HepG2 (cell line): ENCODE data around the gene PAQR6. TPM values are rescaled to one million over a fixed set of nuclear protein-coding genes. Genes with fewer than 3 reads are reported as not detected.

ENCODE experiments used
- ATAC-seq: fragments of 200-7000 bp; cut with Tn5 transposase; 3 replicates; pipeline ENCODE4 v1.9.1; 2020; ENCODE audit warnings: mild to moderate bottlenecking, moderate library complexity
- BruUV-seq: library from RNA; stranded (reverse); fragments of 400-500 nt; replicated peaks from 2 replicates; lab custom pipeline; 2021; lab: Mats Ljungman, UMichigan
- CTCF ChIA-PET: fragments of 300-600 bp; formaldehyde crosslinking; extraction: SDS; loops from one replicate; lab custom pipeline; 2021; ENCODE audit warnings: low total read pairs, inconsistent platforms, low intra/inter-chr PET ratio; lab: Yijun Ruan, JAX
- POLR2A ChIA-PET: fragments of 350-600 bp; sonication (Branson Sonifier 250); formaldehyde crosslinking; loops from one replicate; lab custom pipeline; 2020; ENCODE audit warnings: antibody characterized with exemption, inconsistent platforms; lab: Yijun Ruan, JAX
- DNase-seq: peaks from one replicate; pipeline ENCODE4 v3.0.0-alpha.2; 2015; ENCODE audit warnings: low spot score
- FAIRE-seq: peaks from 3 replicates; lab custom pipeline; 2011; peaks lifted over from hg19 to GRCh38; lab: Jason Lieb, UNC
- H2AFZ ChIP-seq: one replicate; pipeline ENCODE4 v1.6.1; 2011; ENCODE audit warnings: low read length, inconsistent platforms
- H3K27ac ChIP-seq: fragments of 300-600 bp; 3 replicates; pipeline ENCODE4 v1.8.0; 2011; ENCODE audit warnings: mixed run types, mild to moderate bottlenecking, mixed read lengths, low read length, inconsistent platforms; ENCODE audit not compliant: insufficient read depth; ENCODE audit errors: extremely low read length
- H3K27me3 ChIP-seq, 2 experiments: fragments of 200-600 bp in 1 of 2; 2 replicates in 1 of 2; 3 replicates in 1 of 2; pipeline versions ENCODE4 v1.6.0 to v1.8.0; 2011; ENCODE audit warnings: low read length in 2 of 2, mild to moderate bottlenecking in 2 of 2, moderate library complexity in 2 of 2, inconsistent platforms in 1 of 2; ENCODE audit not compliant: insufficient read depth in 2 of 2, control insufficient read depth in 1 of 2
- H3K36me3 ChIP-seq, 2 experiments: fragments of 200-600 bp in 1 of 2; replicated peaks in 1 of 2; 2 replicates in 1 of 2; 3 replicates in 1 of 2; pipeline versions ENCODE4 v1.5.1 to v1.8.0; 2011; ENCODE audit warnings: low read length in 2 of 2, inconsistent platforms in 1 of 2; ENCODE audit not compliant: insufficient read depth in 2 of 2, control insufficient read depth in 1 of 2
- H3K4me1 ChIP-seq: 2 replicates; pipeline ENCODE4 v1.5.1; 2012; ENCODE audit warnings: low read length, inconsistent platforms; ENCODE audit not compliant: insufficient read depth
- H3K4me2 ChIP-seq: 2 replicates; pipeline ENCODE4 v1.6.0; 2011; ENCODE audit warnings: low read depth, low read length, inconsistent platforms
- H3K4me3 ChIP-seq, 3 experiments: fragments of 200-600 bp in 1 of 3; sonication (generic), shearing (Covaris generic) in 1 of 3; replicated peaks in 1 of 3; 2 replicates each; pipeline ENCODE4 v1.5.1; 2011 to 2016; ENCODE audit warnings: low read length in 3 of 3, inconsistent platforms in 2 of 3, low read depth in 2 of 3, mild to moderate bottlenecking in 2 of 3, control low read depth in 1 of 3, mixed read lengths in 1 of 3; ENCODE audit not compliant: insufficient read depth in 1 of 3
- H3K79me2 ChIP-seq: one replicate; pipeline ENCODE4 v1.6.1; 2011; ENCODE audit warnings: low read length, inconsistent platforms; ENCODE audit not compliant: insufficient read depth
- H3K9ac ChIP-seq: 2 replicates; pipeline ENCODE4 v1.6.0; 2011; ENCODE audit warnings: mild to moderate bottlenecking, low read depth, low read length, inconsistent platforms; ENCODE audit not compliant: insufficient read depth
- H3K9me3 ChIP-seq: 2 replicates; pipeline ENCODE4 v1.5.1; 2012; ENCODE audit warnings: mild to moderate bottlenecking, low read length
- H4K20me1 ChIP-seq: 2 replicates; pipeline ENCODE4 v1.6.0; 2011; ENCODE audit warnings: inconsistent platforms, mild to moderate bottlenecking, low read length, moderate library complexity; ENCODE audit not compliant: insufficient read depth
- CHD4 ChIP-seq: fragments of 200-600 bp; sonication (generic); IDR thresholded peaks from 2 replicates; pipeline ENCODE4 v1.7.0; 2017; ENCODE audit warnings: mild to moderate bottlenecking, low read length, borderline replicate concordance
- GABPB1 ChIP-seq: IDR thresholded peaks from 2 replicates; pipeline ENCODE4 v1.6.1; 2016; ENCODE audit warnings: mild to moderate bottlenecking, missing genetic modification reagents, moderate library complexity, missing compliant biosample characterization
- KLF12 ChIP-seq: sonication (generic); formaldehyde crosslinking; IDR thresholded peaks from 2 replicates; pipeline ENCODE4 v1.4.0; 2020; ENCODE audit warnings: missing genetic modification reagents, borderline replicate concordance
- MEF2D ChIP-seq: sonication (generic); formaldehyde crosslinking; IDR thresholded peaks from 2 replicates; pipeline ENCODE4 v1.5.1; 2020; ENCODE audit warnings: mild to moderate bottlenecking, missing genetic modification reagents
- NKX3-1 ChIP-seq: sonication (generic); formaldehyde crosslinking; IDR thresholded peaks from 2 replicates; pipeline ENCODE4 v1.5.0; 2020; ENCODE audit warnings: missing genetic modification reagents
- PLRG1 ChIP-seq: fragments of 450-650 bp; conservative IDR thresholded peaks from 2 replicates; pipeline ENCODE4 v1.6.1; 2016
- TCF12 ChIP-seq, 2 experiments: fragments of 450-650 bp in 1 of 2; sonication (generic) in 1 of 2; formaldehyde crosslinking in 1 of 2; IDR thresholded peaks; 2 replicates each; pipeline versions ENCODE4 v1.6.1 to v1.8.0; 2017 to 2022; ENCODE audit warnings: antibody characterized with exemption in 1 of 2, mild to moderate bottlenecking in 1 of 2, missing genetic modification reagents in 1 of 2, moderate library complexity in 1 of 2
- ZBTB38 ChIP-seq: sonication (generic); formaldehyde crosslinking; IDR thresholded peaks from 2 replicates; pipeline ENCODE4 v1.5.1; 2020; ENCODE audit warnings: mild to moderate bottlenecking, missing genetic modification reagents
- ZMAT3 ChIP-seq: sonication (generic); formaldehyde crosslinking; conservative IDR thresholded peaks from 2 replicates; pipeline ENCODE4 v1.7.0; 2021; ENCODE audit warnings: missing genetic modification reagents
- ZNF333 ChIP-seq: sonication (generic); formaldehyde crosslinking; IDR thresholded peaks from 2 replicates; pipeline ENCODE4 v1.4.0; 2020; ENCODE audit warnings: mild to moderate bottlenecking, missing genetic modification reagents, borderline replicate concordance
- ZNF337 ChIP-seq: sonication (generic); formaldehyde crosslinking; IDR thresholded peaks from 2 replicates; pipeline ENCODE4 v1.5.1; 2020; ENCODE audit warnings: missing genetic modification reagents, low read depth, mild to moderate bottlenecking, borderline replicate concordance
- ZNF484 ChIP-seq: sonication (generic); formaldehyde crosslinking; IDR thresholded peaks from 2 replicates; pipeline ENCODE4 v1.5.1; 2020; ENCODE audit warnings: mild to moderate bottlenecking, low read depth, missing genetic modification reagents, borderline replicate concordance
- ZNF550 ChIP-seq: sonication (generic); formaldehyde crosslinking; IDR thresholded peaks from 2 replicates; pipeline ENCODE4 v1.4.0; 2020; ENCODE audit warnings: mild to moderate bottlenecking, missing genetic modification reagents, borderline replicate concordance
- ZNF891 ChIP-seq: sonication (generic); formaldehyde crosslinking; IDR thresholded peaks from 2 replicates; pipeline ENCODE4 v1.5.0; 2020; ENCODE audit warnings: mild to moderate bottlenecking, missing genetic modification reagents
- WGBS: methylation state at CpG from one replicate; pipeline ENCODE4 v1.1.6; 2017; ENCODE audit warnings: low lambda C conversion rate; 5-methylcytosine and 5-hydroxymethylcytosine counted together
- in situ Hi-C: cut with HindIII; loops from 2 replicates; pipeline ENCODE4 v1.10.0; 2017; ENCODE audit warnings: low pct_unique_long_range_greater_than_20kb; ENCODE audit not compliant: extremely low pct_ligation_motif_present
- intact Hi-C: fragments of 100-400 bp; cut with micrococcal nuclease; formaldehyde crosslinking; loops from one replicate; pipeline ENCODE4 v1.10.0; 2022; ENCODE audit not compliant: unreplicated experiment
- polyA plus RNA-seq, 8 experiments: library from polyadenylated mRNA; depleted of rRNA in 3 of 8; stranded (reverse) in 7 of 8; unstranded in 1 of 8; fragments of >200 nt; fragmentation: Illumina TruSeq in 4 of 8; extraction: Trizol in 4 of 8; gene quantifications; 2 replicates each; pipeline versions ENCODE4 v1.2.1 to v1.2.3, GENCODE V29; 2011 to 2016; ENCODE audit warnings: low read depth in 4 of 8, missing spikeins in 1 of 8, mixed read lengths in 1 of 8; ENCODE audit not compliant: insufficient read depth in 1 of 8
- total RNA-seq, 5 experiments: library from RNA; depleted of rRNA; stranded (reverse); fragments of >200 nt; fragmentation: Illumina TruSeq; extraction: Trizol; gene quantifications; 2 replicates each; pipeline ENCODE4 v1.2.3, GENCODE V29; 2016; ENCODE audit warnings: low read depth in 1 of 5
- TF ChIP-seq, protein P1 (sequence below): sonication (generic); formaldehyde crosslinking; IDR thresholded peaks from 2 replicates; pipeline ENCODE4 v1.5.1; 2020; ENCODE audit warnings: missing genetic modification reagents, mild to moderate bottlenecking, borderline replicate concordance
- TF ChIP-seq, protein P2 (sequence below): fragments of 450-650 bp; IDR thresholded peaks from 2 replicates; pipeline ENCODE4 v1.6.1; 2017

PAQR6 gene
- total and polyA plus RNA-seq, 2 of the 13 experiments (the other 11 are each of a cell fraction or from before 2014, with no cell fraction given), result 0.82 to 1.4 TPM

DNA sequence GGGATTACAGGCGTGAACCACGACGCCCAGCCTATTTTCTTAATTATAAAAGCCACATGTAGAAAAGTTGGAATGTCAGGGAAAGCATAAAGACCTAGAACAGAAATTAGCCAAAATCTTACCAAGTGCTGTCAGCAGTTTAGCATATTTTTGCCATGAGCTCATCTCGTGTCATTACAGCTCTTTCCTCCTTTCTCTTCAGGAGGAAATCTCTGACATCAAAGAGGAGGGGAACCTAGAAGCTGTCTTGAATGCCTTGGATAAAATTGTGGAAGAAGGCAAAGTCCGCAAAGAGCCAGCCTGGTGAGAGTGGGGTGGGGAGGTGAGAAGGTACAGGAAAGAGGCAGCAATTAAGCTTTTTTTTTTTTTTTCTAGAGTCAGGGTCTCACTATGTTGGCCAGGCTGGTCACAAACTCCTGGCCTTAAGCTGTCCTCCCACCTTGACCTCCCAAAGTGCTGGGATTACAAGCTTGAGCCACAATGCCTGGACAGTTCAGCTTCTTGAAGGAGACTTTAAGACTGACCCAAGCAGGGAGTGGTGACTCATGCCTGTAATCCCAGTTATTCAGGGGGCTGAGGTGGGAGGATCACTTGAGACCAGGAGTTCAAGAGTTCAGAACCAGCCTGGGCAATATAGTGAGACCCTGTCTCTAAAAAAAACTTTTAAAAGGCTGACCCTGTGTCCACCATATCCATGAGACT lies 14.3 kb downstream of the PAQR6 start:
- Histone ChIP-seq H3K27me3 (no peaks in the 10 kb centered on the region), H3K4me3 (no peak overlapping the region), H3K36me3 (peaks cover 16 to 56% of the 10 kb centered on the region in 2 experiments), H3K9me3 (no peaks in the 10 kb centered on the region), H3K9ac (no peak overlapping the region), H3K4me1 (no peaks in the 10 kb centered on the region), H4K20me1 (no peaks in the 10 kb centered on the region), H2AFZ (no peak overlapping the region), H3K4me2 (no peak overlapping the region), H3K79me2 (no peaks in the 10 kb centered on the region), H3K27ac (no peak overlapping the region)
- no peak for ATAC-seq
- BruUV-seq, result no TSS peak
- CTCF ChIA-PET, result no interaction called here
- intact Hi-C loops, result no loop called here
- no peak for DNase-seq
- no peak for FAIRE-seq
- WGBS, result 93% methylated on average over 5 of the region's 5 CpGs
- in situ Hi-C loops, result no loop called here
- POLR2A ChIA-PET, result interaction anchor here (0.7 to 1.0 kb wide), 2 partner anchors 13 to 14 kb away, joined by 3 to 5 read pairs; partner anchors contain the start of gene PAQR6
- TF ChIP-seq MEF2D, result no peak
- no peak for TF ChIP-seq ZNF891 (CRISPR knock-in tag)
- TF ChIP-seq KLF12 (CRISPR knock-in tag), result no peak
- no peak for TF ChIP-seq ZNF337
- TF ChIP-seq, protein P1, sequence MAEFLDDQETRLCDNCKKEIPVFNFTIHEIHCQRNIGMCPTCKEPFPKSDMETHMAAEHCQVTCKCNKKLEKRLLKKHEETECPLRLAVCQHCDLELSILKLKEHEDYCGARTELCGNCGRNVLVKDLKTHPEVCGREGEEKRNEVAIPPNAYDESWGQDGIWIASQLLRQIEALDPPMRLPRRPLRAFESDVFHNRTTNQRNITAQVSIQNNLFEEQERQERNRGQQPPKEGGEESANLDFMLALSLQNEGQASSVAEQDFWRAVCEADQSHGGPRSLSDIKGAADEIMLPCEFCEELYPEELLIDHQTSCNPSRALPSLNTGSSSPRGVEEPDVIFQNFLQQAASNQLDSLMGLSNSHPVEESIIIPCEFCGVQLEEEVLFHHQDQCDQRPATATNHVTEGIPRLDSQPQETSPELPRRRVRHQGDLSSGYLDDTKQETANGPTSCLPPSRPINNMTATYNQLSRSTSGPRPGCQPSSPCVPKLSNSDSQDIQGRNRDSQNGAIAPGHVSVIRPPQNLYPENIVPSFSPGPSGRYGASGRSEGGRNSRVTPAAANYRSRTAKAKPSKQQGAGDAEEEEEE (CRISPR knock-in tag), result no peak
- no peak for TF ChIP-seq ZNF484
- TF ChIP-seq ZBTB38, result no peak
- TF ChIP-seq GABPB1 (CRISPR knock-in tag), result no peak
- no peak for TF ChIP-seq ZNF550 (CRISPR knock-in tag)
- TF ChIP-seq ZNF333 (CRISPR knock-in tag), result no peak
- no peak for TF ChIP-seq PLRG1
- no peak for TF ChIP-seq TCF12 (IDR thresholded peaks at IDR 0.05)
- TF ChIP-seq TCF12 (CRISPR knock-in tag; IDR thresholded peaks at IDR 0.05), result no peak
- TF ChIP-seq NKX3-1 (CRISPR knock-in tag), result no peak
- TF ChIP-seq ZMAT3 (CRISPR knock-in tag), result no peak
- TF ChIP-seq CHD4, result no peak
- TF ChIP-seq, protein P2, sequence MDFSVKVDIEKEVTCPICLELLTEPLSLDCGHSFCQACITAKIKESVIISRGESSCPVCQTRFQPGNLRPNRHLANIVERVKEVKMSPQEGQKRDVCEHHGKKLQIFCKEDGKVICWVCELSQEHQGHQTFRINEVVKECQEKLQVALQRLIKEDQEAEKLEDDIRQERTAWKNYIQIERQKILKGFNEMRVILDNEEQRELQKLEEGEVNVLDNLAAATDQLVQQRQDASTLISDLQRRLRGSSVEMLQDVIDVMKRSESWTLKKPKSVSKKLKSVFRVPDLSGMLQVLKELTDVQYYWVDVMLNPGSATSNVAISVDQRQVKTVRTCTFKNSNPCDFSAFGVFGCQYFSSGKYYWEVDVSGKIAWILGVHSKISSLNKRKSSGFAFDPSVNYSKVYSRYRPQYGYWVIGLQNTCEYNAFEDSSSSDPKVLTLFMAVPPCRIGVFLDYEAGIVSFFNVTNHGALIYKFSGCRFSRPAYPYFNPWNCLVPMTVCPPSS, result no peak
